Fibroblast of the conjunctiva (primary cell): ENCODE measurements around the gene KITLG.
"Not testable (repeated sequence)": the region's sequence is repeated elsewhere in the genome, so short reads cannot be mapped to it uniquely, and the experiment has no call there.

Experiments used
- DNase-seq: peaks from one replicate; pipeline ENCODE4 v3.0.0-alpha.2; 2010; ENCODE audit warnings: low read depth

Gene KITLG

GRCh38 chr12:88539893-88540292, 40.4 kb downstream of the KITLG start:
- DNase-seq: no peak

- DNase-seq: no peak
Observed at GRCh38 chr12:88538697-88539096, 41.6 kb downstream of the KITLG start.

- DNase-seq: no peak
Observed at GRCh38 chr12:88538250-88538649, 42.0 kb downstream of the KITLG start.

DNA sequence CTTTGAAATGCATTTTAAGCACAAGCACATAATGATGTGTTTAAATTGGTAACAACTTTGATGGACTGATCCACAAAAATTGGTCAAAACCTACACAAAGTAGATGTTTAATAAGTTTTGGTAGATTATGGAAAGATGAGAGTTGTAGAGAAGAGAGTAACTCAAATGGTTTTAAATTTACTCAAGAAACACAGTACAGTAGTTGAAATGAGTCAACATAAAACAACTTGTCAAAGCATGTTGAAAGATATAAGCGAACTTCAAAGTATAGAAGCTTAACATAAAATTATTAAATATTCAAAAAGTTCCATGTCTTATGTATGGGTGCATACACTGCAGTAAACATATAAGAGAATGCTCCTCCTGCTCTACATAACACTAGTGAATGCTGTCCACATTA, 49.4 kb downstream of the KITLG start:
- no peak for DNase-seq

- no peak for DNase-seq
Observed at GRCh38 chr12:88529531-88530488, 50.5 kb downstream of the KITLG start.

- no peak for DNase-seq
Observed at GRCh38 chr12:88522961-88523360, 57.3 kb downstream of the KITLG start.

- DNase-seq: no peak
Observed at GRCh38 chr12:88520436-88520820, 59.8 kb downstream of the KITLG start.

DNA sequence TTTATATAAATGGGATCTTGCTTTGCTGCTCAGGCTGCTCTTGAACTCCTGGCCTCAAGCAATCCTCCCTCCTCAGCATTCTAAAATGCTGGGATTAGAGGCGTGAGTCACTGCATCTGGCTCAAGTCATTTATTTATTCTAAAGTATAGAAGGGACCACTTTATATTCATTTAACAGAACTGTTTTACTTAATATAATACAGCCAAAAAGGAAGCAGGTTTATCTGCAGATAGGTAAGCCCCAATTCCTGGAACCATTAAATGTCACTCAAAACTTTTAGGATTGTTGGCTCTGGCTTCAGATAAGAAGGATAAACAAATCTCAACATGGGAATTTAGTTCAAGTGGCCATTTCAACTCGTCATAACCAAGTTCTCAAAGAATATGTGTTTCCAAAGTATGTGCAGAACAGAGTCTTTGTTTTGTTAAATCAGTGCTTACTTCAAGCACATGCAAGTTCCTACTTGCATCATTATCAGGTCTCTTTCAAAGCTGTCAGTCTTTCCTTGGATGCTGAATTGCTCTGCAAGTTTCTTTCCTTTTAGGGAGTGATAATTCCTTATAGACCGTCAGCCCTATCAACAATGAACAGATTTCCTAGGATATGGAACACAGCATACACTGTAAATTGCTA, 60.4 kb downstream of the KITLG start:
- no peak for DNase-seq

DNA sequence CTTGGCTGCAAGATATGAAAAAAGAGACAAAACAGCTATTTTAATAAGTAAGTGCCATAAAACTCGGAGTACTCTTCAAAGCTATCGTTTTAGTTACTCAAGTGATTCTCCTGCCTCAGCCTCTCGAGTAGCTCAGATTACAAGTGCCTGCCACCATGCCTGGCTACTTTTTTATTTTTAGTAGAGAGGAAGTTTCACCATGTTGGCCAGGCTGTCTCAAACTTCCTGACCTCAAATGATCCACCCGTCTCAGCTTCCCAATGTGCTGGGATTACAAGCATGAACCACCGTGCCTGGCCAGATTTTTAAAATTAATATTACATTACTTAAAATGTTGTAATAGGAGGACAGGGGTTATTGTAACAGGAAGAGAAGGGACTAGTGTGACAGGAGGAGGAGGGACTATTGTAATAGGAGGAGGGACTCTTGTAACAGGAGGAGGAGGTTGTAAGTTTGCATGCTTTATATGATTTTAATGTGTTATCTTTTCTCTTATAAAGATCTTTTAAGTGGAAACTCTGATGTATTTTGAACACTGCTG, 61.3 kb downstream of the KITLG start:
- DNase-seq: no peak

DNA sequence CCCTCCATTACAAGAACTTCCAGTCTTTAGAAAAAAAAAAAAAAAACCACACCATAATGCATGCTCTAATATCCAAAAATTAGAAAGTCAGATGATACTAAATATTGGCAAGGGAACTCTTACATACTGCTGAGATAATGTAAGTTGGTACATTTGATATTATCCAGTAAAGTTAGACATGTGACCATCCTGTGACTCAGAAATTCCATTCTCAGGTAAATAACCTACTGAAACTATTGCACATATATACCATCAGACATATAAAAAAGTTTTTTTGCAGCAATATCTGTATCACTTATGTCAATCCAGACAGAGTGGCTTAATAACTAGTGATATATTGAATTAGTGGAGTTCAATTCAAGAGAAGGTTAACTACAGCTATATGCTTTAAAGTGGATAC, 63.5 kb downstream of the KITLG start:
- no peak for DNase-seq

GRCh38 chr12:88510843-88511242, 69.4 kb downstream of the KITLG start:
- no peak for DNase-seq

DNA sequence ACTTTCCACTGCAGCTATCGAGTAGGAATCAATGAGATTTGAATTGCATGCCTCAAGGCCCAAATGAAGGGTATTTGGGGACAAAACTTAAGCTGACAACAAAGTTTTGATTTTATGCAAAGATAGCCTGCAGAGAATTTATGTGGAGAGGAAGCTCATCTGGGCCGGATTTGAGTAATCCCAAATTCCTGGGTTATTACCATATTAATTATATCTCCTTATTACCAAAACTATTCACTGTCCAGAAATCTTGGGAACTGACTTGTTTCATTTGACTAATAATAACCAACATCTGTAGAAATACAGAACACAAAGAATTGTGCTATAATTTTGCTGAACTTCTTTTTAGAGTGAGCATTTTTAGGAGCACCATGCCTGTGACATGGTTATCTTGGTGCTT, 70.4 kb downstream of the KITLG start:
- DNase-seq: no peak

- DNase-seq: no peak
Observed at GRCh38 chr12:88509347-88509746, 70.9 kb downstream of the KITLG start.

DNA sequence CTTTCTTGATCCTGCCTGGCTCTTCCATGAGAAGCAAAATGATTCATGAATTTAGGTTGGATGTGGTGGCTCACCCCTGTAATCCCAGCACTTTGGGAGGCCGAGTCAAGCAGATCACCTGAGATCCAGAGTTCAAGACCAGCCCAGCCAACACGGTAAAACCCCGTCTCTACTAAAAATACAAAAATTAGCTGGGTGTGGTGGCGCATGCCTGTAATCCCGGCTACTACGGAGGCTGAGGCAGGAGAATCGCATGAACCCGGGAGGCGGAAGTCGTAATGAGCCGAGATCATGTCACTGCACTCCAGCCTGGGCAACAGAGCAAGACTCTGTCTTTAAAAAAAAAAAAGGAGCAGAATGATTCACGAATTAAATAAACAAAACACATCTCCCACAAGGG, 72.4 kb downstream of the KITLG start:
- DNase-seq: not testable (repeated sequence)

- DNase-seq: no peak
Observed at GRCh38 chr12:88507270-88507669, 73.0 kb downstream of the KITLG start.

- no peak for DNase-seq
Observed at GRCh38 chr12:88505696-88506095, 74.6 kb downstream of the KITLG start.

DNA sequence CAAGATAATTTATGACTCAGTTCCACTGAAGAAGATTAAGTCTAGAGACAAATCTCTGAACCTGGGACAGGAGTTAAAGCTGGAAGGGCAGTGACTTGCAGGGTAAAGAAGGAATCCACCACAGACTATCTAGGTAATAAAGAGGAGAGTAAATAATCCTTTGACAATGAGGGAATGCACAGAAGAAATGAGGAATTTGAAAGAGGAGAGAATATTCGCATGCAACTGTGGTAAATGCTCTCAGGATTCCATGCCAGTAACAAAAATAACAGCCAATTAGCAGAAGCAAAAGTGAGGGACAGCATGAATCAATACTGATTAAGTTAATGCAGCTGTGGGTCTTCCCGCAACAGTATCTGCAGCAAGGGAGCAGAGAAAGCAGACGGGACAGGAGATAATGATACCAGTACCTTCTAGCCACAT, 77.0 kb downstream of the KITLG start:
- DNase-seq: no peak

DNA sequence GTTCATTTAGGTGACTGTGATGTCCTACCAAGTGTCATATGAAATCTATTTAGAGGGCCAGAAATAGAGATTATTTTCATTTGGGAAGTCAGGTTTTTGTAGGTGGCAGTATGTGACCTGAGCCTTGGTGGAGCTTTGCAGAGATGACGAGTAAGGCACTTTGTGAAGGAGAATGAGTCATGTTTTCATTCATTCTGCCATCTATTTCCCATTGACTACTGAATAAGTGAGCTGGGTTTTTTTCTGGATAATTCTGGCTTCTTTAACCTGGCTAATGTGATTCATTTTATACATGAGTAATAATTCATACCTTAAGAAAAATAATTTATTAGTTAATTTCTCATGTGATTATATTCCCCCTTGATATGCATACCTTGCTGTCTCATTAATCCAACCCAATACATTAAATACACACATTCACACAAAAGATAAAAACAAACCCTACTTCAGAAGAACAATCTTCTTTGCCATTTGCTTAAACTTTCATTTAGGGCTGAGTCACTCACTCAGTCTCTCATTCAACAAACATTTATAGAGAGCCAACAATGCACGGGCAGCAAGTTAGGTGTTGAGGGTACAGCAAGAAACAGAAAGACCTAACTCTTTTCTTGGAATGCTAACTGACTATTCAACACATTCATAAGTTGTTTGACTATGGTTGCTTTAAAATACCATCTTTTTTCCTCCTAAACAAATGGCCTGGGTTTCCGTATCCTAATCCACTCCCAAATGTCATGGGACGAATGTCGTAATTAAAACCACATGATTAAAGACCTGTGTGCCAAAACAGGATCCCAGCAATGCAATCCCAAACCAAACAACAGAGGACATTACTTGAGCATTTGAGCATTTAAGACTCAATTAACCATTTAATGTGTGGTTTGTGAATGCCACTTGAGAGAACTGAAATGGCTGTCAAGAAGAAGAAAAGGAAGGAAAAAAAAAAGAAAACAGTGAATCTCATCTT, 78.0 kb downstream of the KITLG start:
- DNase-seq: peak; percentile 37

- no peak for DNase-seq
Observed at GRCh38 chr12:88496891-88497371, 83.3 kb downstream of the KITLG start.

DNA sequence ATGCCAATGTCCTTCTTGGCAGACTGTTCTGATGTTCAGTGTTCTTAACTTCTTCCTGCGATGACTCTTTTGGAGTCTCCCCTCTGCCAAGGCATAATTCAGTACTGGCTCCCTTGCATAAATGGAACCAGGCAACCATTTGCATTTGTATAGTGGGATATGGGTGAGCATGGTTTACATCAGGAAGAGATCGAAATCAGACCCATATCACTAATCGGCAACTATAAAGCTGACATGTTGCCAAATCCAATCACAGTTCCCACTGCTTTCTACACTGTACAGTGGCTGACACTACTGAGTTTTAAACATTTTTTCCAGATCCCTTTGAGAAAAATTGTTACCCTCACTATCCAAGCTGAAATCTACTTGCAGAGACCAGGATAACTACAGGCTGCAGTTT, 83.8 kb downstream of the KITLG start:
- DNase-seq: no peak

DNA sequence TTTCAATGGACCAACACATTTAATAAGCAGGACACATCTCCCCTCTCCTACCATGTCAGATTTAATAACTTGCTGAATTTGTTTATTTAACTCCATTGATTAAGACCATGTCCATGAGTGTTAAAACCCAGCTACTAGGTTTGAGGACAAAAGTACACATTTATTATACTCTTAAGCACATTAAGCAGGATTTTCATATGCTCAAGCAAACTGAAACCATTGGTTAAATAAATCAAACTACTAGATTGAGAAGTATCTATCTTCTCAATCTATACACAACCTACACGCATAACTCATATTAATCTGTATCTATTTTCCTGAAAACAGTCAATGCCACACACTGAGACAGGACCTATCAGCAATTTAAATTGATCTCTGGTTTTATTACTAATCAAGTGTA, 85.2 kb downstream of the KITLG start:
- DNase-seq: no peak

DNA sequence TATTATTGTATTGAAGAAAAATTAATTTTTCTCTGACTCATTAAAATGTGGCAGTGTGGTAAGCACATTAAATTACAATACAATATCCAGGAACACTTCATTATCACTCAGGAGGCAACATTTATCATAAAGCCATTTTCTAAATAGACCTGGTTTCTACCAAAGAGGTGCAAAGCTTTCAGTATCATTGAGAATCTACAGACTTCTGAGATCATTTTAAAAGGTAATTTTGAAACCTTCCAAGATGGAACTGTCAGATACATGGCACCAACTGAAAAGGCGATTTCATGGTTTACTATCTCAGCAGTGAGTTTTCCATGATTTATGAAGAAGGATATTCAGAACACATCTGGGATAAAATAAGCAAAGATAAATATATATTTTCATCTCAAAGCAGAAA, 85.8 kb downstream of the KITLG start:
- DNase-seq: no peak
